ENCODE results near the gene RPL37.
"Not testable (repeated sequence)": the region's sequence is repeated elsewhere in the genome, so short reads cannot be mapped to it uniquely, and the experiment has no call there.

The RPL37 gene

GRCh38 chr5:40796487-40796889 is 38.5 kb downstream of the RPL37 start:
- DNase-seq: no peak

- not testable (repeated sequence) for DNase-seq
Measured at GRCh38 chr5:40794877-40795276, 40.1 kb downstream of the RPL37 start.

- not testable (repeated sequence) for DNase-seq
Measured at GRCh38 chr5:40794340-40794739, 40.7 kb downstream of the RPL37 start.

GRCh38 chr5:40792691-40793090 is 42.3 kb downstream of the RPL37 start:
- not testable (repeated sequence) for DNase-seq

- DNase-seq: no peak
Measured at GRCh38 chr5:40791715-40792139, 43.3 kb downstream of the RPL37 start.

- DNase-seq: no peak
Measured at GRCh38 chr5:40790947-40791593, 44.0 kb downstream of the RPL37 start.

GRCh38 chr5:40788941-40789340 is 46.1 kb downstream of the RPL37 start:
- DNase-seq: not testable (repeated sequence)

- no peak for DNase-seq
Measured at GRCh38 chr5:40787986-40788385, 47.0 kb downstream of the RPL37 start.

- not testable (repeated sequence) for DNase-seq
Measured at GRCh38 chr5:40786664-40787063, 48.4 kb downstream of the RPL37 start.

GRCh38 chr5:40784916-40785315 is 50.1 kb downstream of the RPL37 start:
- DNase-seq: no peak

- DNase-seq: no peak
Measured at GRCh38 chr5:40784027-40784653, 50.9 kb downstream of the RPL37 start.

- DNase-seq: peak in 1 of 2 experiments; percentile 69
Measured at GRCh38 chr5:40781843-40782409, 53.1 kb downstream of the RPL37 start.

- DNase-seq: no peak
Measured at GRCh38 chr5:40780858-40781257, 54.2 kb downstream of the RPL37 start.

- no peak for DNase-seq
Measured at GRCh38 chr5:40780199-40780598, 54.8 kb downstream of the RPL37 start.

GRCh38 chr5:40779561-40779960 is 55.5 kb downstream of the RPL37 start:
- DNase-seq: no peak

GRCh38 chr5:40778133-40778532 is 56.9 kb downstream of the RPL37 start:
- DNase-seq: no peak

GRCh38 chr5:40776658-40776977 is 58.4 kb downstream of the RPL37 start:
- DNase-seq: no peak

- DNase-seq: no peak
Measured at GRCh38 chr5:40775846-40776657, 59.0 kb downstream of the RPL37 start.

Measured in NCI-H446 (cell line).